ENCODE data around the gene CCDC120. TPM values are rescaled to one million over a fixed set of nuclear protein-coding genes. Genes with fewer than 3 reads are reported as not detected.

Gene CCDC120
- total RNA-seq (2014; rRNA removed; shearing (Covaris generic)): 0.77 and 1.0 TPM in 2 replicates
- polyA plus RNA-seq (2015; cell fraction: cytosol; rRNA removed): 8.2 and 8.4 TPM in 2 replicates
- polyA plus RNA-seq (2015; cell fraction: nucleus; rRNA removed): 6.6 and 9.9 TPM in 2 replicates

GRCh38 chrX:49058794-49059193 lies at the start of gene CCDC120:
Gene CCDC120 (plus strand): TSS chrX:49058999. CDS start chrX:49062042, 3,043 bp downstream.
- no peak for DNase-seq (ENCODE audit: low read depth, low spot score)
- in situ Hi-C loops (cut with HindIII; ENCODE audit: low pct_unique_long_range_greater_than_20kb, low sequenced_read_pairs): no loop called here

GRCh38 chrX:49019050-49019449 lies 39.7 kb upstream of the CCDC120 start:
- in situ Hi-C loops (cut with HindIII; ENCODE audit: low pct_unique_long_range_greater_than_20kb, low sequenced_read_pairs): no loop called here
- no peak for DNase-seq (ENCODE audit: low read depth, low spot score)

GRCh38 chrX:49019599-49020249 lies 39.1 kb upstream of the CCDC120 start:
- no peak for DNase-seq (ENCODE audit: low read depth, low spot score)
- in situ Hi-C loops (cut with HindIII; ENCODE audit: low pct_unique_long_range_greater_than_20kb, low sequenced_read_pairs): no loop called here

- in situ Hi-C loops (cut with HindIII; ENCODE audit: low pct_unique_long_range_greater_than_20kb, low sequenced_read_pairs): no loop called here
- no peak for DNase-seq (ENCODE audit: low read depth, low spot score)
Measured at GRCh38 chrX:49029876-49030275, 28.9 kb upstream of the CCDC120 start.

- DNase-seq (ENCODE audit: low read depth, low spot score): no peak
- in situ Hi-C loops (cut with HindIII; ENCODE audit: low pct_unique_long_range_greater_than_20kb, low sequenced_read_pairs): no loop called here
Measured at GRCh38 chrX:49030283-49030682, 28.5 kb upstream of the CCDC120 start.

- in situ Hi-C loops (cut with HindIII; ENCODE audit: low pct_unique_long_range_greater_than_20kb, low sequenced_read_pairs): no loop called here
- no peak for DNase-seq (ENCODE audit: low read depth, low spot score)
Measured at GRCh38 chrX:49037883-49038475, 20.8 kb upstream of the CCDC120 start.

- in situ Hi-C loops (cut with HindIII; ENCODE audit: low pct_unique_long_range_greater_than_20kb, low sequenced_read_pairs): no loop called here
- DNase-seq (ENCODE audit: low read depth, low spot score): peak; percentile 72
Measured at GRCh38 chrX:49039598-49040375, 19.0 kb upstream of the CCDC120 start.

- DNase-seq (ENCODE audit: low read depth, low spot score): no peak
Measured at GRCh38 chrX:49040376-49040955, 18.3 kb upstream of the CCDC120 start.

GRCh38 chrX:49041744-49042580 lies 16.8 kb upstream of the CCDC120 start:
- in situ Hi-C loops (cut with HindIII; ENCODE audit: low pct_unique_long_range_greater_than_20kb, low sequenced_read_pairs): no loop called here
- no peak for DNase-seq (ENCODE audit: low read depth, low spot score)

More at GRCh38 chrX:49040376-49040955, 18.3 kb upstream of the CCDC120 start:
- in situ Hi-C loops (cut with HindIII; ENCODE audit: low pct_unique_long_range_greater_than_20kb, low sequenced_read_pairs): no loop called here

- no peak for DNase-seq (ENCODE audit: low read depth, low spot score)
- in situ Hi-C loops (cut with HindIII; ENCODE audit: low pct_unique_long_range_greater_than_20kb, low sequenced_read_pairs): no loop called here
Measured at GRCh38 chrX:49042581-49043219, 16.1 kb upstream of the CCDC120 start.

GRCh38 chrX:49043220-49043986 lies 15.4 kb upstream of the CCDC120 start, which contains the start of gene TFE3:
Gene TFE3 (minus strand): TSS chrX:49043357. CDS start chrX:49043226, 131 bp downstream.
- in situ Hi-C loops (cut with HindIII; ENCODE audit: low pct_unique_long_range_greater_than_20kb, low sequenced_read_pairs): no loop called here
- peak; percentile 98 for DNase-seq (ENCODE audit: low read depth, low spot score)

- DNase-seq (ENCODE audit: low read depth, low spot score): no peak
- in situ Hi-C loops (cut with HindIII; ENCODE audit: low pct_unique_long_range_greater_than_20kb, low sequenced_read_pairs): no loop called here
Measured at GRCh38 chrX:49043987-49044281, 14.9 kb upstream of the CCDC120 start.

GRCh38 chrX:49053223-49054072 lies 5.4 kb upstream of the CCDC120 start:
- DNase-seq (ENCODE audit: low read depth, low spot score): peak; percentile 72

GRCh38 chrX:49054073-49054762 lies 4.6 kb upstream of the CCDC120 start:
- in situ Hi-C loops (cut with HindIII; ENCODE audit: low pct_unique_long_range_greater_than_20kb, low sequenced_read_pairs): no loop called here
- DNase-seq (ENCODE audit: low read depth, low spot score): no peak

More at GRCh38 chrX:49053223-49054072, 5.4 kb upstream of the CCDC120 start:
- in situ Hi-C loops (cut with HindIII; ENCODE audit: low pct_unique_long_range_greater_than_20kb, low sequenced_read_pairs): no loop called here

- no peak for DNase-seq (ENCODE audit: low read depth, low spot score)
- in situ Hi-C loops (cut with HindIII; ENCODE audit: low pct_unique_long_range_greater_than_20kb, low sequenced_read_pairs): no loop called here
Measured at GRCh38 chrX:49059201-49059600, 402 bp downstream of the CCDC120 start.
